NCI-H1048 (cell line): ENCODE measurements around the gene LRRC3.

ENCODE experiments used
- DNase-seq: peaks from one replicate; lab custom pipeline; 2025; lab: John Stamatoyannopoulos, UW

LRRC3 gene

DNA sequence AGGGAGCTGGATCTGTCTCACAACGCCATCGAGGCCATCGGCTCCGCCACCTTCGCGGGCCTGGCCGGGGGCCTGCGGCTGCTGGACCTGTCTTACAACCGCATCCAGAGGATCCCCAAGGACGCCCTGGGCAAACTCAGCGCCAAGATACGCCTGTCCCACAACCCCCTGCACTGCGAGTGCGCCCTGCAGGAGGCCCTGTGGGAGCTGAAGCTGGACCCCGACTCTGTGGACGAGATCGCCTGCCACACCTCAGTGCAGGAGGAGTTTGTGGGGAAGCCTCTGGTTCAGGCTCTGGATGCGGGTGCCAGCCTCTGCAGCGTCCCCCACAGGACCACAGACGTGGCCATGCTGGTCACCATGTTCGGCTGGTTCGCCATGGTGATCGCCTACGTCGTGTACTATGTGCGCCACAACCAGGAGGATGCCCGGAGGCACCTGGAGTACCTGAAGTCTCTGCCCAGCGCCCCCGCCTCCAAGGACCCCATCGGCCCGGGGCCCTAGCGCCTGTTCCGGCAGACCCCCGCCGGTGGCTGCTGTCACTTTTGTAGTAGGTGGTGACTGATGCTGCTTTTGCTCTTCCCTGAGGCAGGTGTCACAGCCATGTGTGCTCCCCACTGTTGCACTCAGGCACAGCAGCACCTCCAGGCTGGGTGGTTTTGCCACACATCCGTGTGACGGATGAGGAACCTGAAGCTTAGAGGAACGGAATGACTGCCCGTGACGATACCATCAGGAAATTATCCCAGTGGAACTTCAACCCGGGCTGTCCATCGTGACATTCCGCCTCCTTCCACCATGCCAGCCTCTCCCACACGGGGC is 1.8 kb downstream of the LRRC3 start:
- DNase-seq: no peak

DNA sequence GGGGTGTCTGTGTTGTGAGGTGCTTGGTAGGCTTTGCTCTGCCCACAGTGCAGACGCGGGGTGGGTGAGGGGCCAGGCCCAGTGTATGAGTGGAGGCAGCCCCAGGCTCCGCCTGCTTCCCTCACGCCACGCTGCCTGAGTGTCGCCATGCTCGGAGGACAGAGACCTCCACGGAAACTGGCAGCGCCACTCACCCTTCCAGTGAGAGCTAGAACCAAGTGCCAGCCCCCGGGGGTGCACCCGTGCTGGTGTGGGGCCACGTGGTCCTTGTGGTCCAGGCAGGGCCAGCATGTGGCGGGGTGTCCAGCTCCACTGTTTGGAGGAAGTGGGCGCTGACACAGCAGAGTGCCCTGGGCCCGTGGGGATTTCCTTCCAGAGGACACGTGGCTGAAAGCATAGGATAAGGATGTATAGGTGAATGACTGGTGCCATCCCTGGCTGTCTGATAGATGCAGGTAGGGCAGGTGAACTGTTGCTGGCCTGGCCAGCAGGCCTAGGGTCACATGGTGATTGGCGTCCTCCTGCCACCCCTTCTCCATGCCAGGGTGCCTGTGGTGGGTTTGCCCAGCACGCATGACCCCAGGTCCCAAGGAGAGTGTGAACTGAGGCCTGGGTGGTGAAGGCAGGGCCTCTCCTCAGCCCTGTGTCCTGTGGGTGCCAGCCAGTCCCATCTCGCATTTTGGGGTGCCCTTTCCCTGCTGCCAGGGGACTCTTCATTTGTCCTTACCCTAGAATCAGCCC is 3.8 kb downstream of the LRRC3 start:
- no peak for DNase-seq

DNA sequence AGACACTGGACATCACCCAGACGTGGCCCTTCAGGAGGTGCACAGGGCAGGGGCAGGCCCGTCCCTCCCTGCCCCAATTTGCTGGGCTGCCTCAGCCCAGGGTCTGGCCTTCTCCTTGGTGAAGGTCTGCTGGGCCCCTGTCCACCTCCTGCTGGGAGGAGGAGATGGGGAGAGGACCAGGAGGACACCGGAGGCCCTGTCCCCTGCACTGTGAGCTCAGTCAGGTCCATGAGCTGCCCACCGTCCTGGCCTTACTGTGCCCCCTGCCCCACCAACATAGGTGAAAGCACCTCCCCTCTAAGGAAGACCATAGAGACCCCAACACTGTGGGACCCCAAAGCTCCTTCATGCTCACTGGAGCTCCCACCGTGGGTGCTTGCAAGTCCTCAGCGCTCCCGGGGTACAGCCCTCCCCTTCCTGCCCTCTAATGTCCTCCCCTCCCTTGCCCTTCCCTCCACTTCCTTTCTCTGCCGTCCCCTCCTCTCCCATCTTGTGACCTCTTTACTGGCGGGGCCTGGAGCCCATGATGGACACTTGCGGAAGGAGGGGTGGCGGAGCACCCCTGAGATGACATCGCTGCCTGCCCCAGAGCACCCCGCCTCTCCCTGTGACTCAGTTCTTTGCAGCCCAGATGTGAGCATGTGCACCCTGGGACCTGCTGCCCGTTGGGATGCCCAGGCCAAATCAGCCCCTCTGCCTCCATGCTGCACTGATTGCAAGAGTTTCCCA is 4.6 kb downstream of the LRRC3 start:
- DNase-seq: no peak

DNA sequence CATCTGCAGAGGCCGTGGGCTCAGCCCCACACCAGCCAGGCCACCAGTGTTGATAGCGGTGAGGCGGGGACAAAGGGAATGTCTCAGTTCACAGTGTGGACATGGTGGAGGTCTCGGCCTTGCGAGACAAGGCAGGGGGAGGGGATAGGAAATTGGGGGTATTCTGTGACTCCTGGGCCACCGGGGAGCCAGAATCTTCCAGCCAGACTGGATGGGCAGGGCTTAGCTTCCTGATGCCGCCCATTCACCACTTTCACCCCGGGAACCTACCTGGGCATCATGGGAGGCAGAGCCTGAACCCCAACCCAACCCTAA is 5.1 kb downstream of the LRRC3 start:
- DNase-seq: no peak

- DNase-seq: no peak
Measured at GRCh38 chr21:44461005-44461404, 5.7 kb downstream of the LRRC3 start.

- DNase-seq: no peak
Measured at GRCh38 chr21:44461464-44462001, 6.2 kb downstream of the LRRC3 start.

DNA sequence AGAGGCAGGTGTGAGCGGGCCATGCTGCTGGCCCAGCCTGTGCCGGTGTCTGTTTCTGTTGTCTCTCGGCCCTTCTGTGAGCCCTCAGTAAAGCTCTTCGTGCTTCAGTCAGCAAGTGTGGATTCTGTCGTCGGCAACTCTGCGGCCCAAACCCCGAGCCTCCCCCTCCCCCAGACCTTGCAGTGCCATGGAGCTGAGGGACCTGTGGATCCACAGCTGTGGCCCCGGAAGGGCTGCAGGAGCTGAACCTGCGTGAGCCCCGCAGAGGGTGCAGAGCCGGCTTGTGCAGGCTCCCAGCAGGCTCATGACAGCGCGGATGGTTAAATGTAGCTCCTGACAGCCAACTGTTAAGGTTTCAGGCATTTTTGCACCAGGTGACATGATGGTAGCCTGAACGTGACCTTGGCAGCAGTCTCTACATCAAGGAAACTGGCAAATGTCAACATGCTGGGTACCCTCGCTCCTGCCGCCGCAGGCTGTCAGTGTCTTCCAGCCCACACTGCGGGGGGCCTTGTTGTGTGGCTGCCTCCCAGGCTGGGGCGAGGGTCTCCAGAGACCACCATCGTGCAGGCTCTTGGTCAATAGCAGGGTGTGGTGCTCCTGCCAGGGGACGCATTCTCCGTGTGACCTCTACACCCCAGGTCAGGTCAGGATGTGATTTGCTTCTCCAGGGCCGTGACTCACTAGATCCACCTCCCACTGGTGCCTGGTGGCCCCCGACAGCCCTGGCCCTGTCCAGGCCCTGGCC is 7.0 kb downstream of the LRRC3 start:
- DNase-seq: no peak

DNA sequence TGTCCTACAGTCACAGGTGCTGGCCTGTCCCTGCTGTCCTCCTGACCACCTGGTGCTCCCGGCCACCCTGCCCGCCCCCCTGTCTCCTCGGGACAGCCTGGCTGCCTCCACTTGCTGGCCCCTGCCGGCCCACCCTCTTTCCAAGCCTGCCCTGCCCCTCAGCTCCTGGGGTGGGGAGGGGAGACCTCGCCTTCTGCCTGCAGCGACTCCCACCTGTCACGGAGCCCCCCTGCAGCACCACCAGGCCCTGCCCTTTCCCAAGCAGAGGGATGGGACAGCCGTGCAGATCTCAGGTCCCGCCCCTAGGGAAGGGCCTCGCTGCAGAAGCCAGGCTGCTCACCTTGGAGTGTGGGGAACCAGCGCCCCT is 7.5 kb downstream of the LRRC3 start:
- DNase-seq: no peak

- DNase-seq: no peak
Measured at GRCh38 chr21:44463724-44464123, 8.4 kb downstream of the LRRC3 start.

- no peak for DNase-seq
Measured at GRCh38 chr21:44464351-44464750, 9.0 kb downstream of the LRRC3 start.

DNA sequence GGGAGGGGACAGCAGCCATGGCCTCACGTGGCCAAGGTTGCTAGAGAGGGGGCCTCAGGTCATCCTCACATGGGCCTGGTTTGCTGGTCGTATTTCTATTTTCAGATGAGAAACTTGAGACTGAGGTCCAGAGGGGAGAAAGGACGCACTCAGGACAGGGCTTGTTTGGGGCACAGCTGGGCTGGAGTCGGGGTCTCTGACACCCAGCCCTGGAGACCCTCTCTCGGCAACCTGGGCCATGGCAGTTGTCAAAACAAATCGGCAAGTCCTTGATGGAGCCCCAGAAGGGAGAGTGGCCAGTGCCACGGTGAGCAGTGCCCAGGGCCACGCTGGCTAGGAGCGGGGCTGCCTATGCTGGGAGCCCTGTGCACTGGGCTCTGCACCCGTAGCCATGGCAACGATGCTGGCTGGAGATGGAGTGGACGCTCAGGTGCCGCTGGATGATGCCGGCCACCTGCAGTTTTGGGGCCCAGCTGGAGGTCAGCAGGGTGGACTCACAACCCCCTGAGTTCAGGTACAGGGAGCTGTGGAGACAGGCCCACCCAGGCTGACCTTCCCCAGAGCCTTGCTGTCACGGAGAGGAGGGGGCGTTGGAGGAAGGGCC is 11.1 kb downstream of the LRRC3 start:
- DNase-seq: no peak

DNA sequence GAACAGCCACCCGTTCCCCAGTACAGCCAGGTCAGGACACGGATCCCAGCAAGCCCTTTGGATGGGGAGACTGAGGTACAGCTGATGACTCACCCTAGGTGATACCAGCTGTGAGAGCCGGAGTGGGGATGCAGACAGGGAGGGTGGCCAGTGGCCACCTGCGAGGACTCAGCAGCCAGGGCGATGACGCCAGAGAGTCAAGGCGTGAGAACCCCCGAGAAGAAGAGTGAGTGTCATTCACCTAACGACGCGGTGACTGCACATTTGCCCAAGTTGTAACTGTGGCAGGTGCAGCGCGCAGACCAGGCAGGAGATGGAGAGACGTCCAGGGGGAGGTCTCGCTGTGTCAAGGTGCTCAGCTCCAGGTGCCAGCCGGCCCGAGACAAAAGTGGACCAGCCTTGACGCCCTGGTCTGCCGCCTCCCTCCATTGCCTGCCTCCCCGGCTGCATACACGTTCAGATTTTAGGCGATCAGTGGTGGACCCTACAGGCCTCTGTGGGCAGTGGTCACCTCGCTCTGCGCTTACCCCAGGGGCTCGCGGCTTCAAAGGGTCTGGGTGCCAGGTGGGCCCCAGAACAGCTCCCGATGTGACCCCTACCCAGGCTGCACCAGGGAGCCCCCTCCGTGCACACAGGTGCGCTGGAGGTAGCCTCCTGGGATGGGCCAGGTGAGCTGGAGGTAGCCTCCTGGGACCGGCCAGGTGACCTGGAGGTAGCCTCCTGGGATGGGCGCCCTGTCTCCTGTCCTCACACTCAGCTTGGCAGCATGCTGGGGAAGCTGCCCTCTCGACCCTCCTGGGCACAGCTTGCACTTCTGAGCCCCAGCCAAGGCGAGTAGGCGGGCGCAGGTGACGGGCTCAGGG is 11.9 kb downstream of the LRRC3 start:
- no peak for DNase-seq

DNA sequence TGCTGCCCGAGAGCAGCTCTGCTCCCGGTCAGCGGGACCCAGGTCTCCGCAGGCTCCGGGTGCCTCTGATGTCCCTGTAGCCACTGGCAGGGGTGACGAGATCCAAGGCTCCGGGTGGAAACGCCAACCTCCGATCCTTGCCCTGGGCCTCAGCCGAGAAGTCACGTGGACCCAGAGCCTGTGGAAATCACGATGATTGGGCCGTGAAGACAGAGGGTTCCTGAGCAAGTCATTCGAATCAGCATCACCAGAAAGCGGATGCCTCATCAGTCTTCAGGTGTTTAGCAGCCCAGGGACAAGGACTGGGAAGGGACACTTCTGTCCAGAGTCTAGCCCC is 12.5 kb downstream of the LRRC3 start:
- no peak for DNase-seq

GRCh38 chr21:44471341-44471740 is 16.0 kb downstream of the LRRC3 start:
- no peak for DNase-seq

- no peak for DNase-seq
Measured at GRCh38 chr21:44471996-44472395, 16.7 kb downstream of the LRRC3 start.

- no peak for DNase-seq
Measured at GRCh38 chr21:44473915-44474555, 18.7 kb downstream of the LRRC3 start.

DNA sequence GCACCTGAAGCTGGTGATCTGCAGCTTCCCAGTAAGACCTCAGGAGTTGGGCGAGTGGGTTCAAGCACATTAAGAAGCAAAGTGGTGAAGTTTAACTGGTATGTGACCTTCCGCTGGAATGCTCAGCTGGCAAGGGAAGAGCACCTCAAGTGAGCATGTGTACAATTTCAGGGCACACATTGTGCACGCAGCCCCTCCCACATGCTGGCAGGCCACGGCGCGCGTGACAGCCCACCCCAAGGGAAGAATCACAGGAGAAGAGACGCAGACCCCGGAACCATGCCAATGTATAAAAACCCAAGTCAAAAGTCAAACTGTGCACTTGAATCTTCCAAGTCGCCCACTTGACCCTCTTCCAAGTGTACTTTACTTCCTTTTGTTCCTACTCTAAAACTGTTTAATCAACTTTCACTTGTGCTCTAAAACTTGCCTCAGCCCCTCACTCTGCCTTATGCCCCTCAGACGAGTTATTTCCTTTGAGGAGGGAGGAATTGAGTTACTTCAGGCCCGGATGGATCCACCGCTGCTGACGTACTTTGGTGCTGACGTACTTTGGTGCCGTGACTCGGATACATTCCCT is 20.0 kb downstream of the LRRC3 start:
- no peak for DNase-seq

GRCh38 chr21:44477131-44477530 is 21.8 kb downstream of the LRRC3 start:
- no peak for DNase-seq

DNA sequence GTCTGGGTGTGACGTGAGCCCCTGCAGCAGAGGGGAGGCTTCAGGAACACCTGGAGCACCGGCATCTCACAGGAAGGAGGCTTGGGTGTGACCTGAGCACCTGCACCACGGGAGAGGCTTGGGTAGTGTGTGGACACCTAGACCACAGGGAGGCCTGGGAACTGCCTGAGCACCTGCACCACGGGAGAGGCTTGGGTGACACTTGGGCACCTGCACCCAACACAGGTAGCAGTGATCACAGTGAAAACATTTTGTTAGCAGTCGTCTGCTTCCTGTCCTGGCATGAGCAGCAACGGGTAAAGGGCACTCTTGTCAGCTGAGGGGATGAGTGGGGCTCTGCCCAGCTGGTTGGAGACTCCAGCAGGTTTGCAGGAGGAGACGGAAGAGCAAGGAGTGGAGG is 22.4 kb downstream of the LRRC3 start:
- no peak for DNase-seq
